Neural cell (in vitro differentiated cells): Measurements from ENCODE around the gene OR2V1. TPM values are rescaled to one million over a fixed set of nuclear protein-coding genes. Genes with fewer than 3 reads are reported as not detected.

Source experiments
- H2AFZ ChIP-seq: fragments of 200-600, 300-800 bp; sonication (generic), shearing (Covaris generic); 2 replicates; pipeline ENCODE4 v1.6.0; 2014; ENCODE audit warnings: low read depth, mild to moderate bottlenecking, antibody characterized with exemption, low read length, moderate library complexity
- H3F3A ChIP-seq: fragments of 200-600 bp; shearing (Covaris generic); 2 replicates; pipeline ENCODE4 v1.6.1; 2016; ENCODE audit warnings: mild to moderate bottlenecking, moderate library complexity, mixed read lengths, antibody characterized with exemption, low read length; ENCODE audit not compliant: insufficient read depth, poor library complexity, severe bottlenecking
- H3K27ac ChIP-seq: fragments of 200-600, 300-800 bp; sonication (generic), shearing (Covaris generic); 2 replicates; pipeline ENCODE4 v1.5.1; 2014; ENCODE audit warnings: mild to moderate bottlenecking, low read length, moderate library complexity
- H3K27me3 ChIP-seq: fragments of 300-800, 200-600 bp; sonication (generic), shearing (Covaris generic); 2 replicates; pipeline ENCODE4 v1.6.0; 2014; ENCODE audit warnings: mild to moderate bottlenecking, low read depth, low read length, moderate library complexity; ENCODE audit not compliant: insufficient read depth
- H3K36me3 ChIP-seq: fragments of 300-800, 200-600 bp; sonication (generic), shearing (Covaris generic); 2 replicates; pipeline ENCODE4 v1.5.1; 2014; ENCODE audit warnings: mild to moderate bottlenecking, antibody characterized with exemption, low read length, moderate library complexity; ENCODE audit not compliant: insufficient read depth
- H3K4me2 ChIP-seq: fragments of 300-800, 200-600 bp; sonication (generic), shearing (Covaris generic); 2 replicates; pipeline ENCODE4 v1.6.0; 2014; ENCODE audit warnings: mild to moderate bottlenecking, low read length
- H3K4me3 ChIP-seq: fragments of 300-800, 200-600 bp; sonication (generic), shearing (Covaris generic); 2 replicates; pipeline ENCODE4 v1.5.1; 2014; ENCODE audit warnings: mild to moderate bottlenecking, low read length, moderate library complexity
- H3K79me2 ChIP-seq: fragments of 200-600 bp; shearing (Covaris generic); replicated peaks from 2 replicates; pipeline ENCODE4 v1.6.0; 2014; ENCODE audit warnings: mild to moderate bottlenecking, low read length, moderate library complexity; ENCODE audit not compliant: insufficient read depth
- H3K9ac ChIP-seq: fragments of 300-800, 200-600 bp; sonication (generic), shearing (Covaris generic); 2 replicates; pipeline ENCODE4 v1.6.1; 2016; ENCODE audit warnings: mild to moderate bottlenecking, low read length, mixed read lengths
- H3K9me2 ChIP-seq: fragments of 200-600 bp; shearing (Covaris generic); 2 replicates; pipeline ENCODE4 v1.6.1; 2016; ENCODE audit warnings: mild to moderate bottlenecking, low read length, mixed read lengths; ENCODE audit not compliant: insufficient read depth
- H3K9me3 ChIP-seq: fragments of 200-600, 300-800 bp; sonication (generic), shearing (Covaris generic); 2 replicates; pipeline ENCODE4 v1.6.1; 2016; ENCODE audit warnings: mild to moderate bottlenecking, mixed run types, low read length, moderate library complexity, mixed read lengths
- H4K20me1 ChIP-seq: fragments of 200-600 bp; shearing (Covaris generic); 2 replicates; pipeline ENCODE4 v1.6.1; 2016; ENCODE audit warnings: mild to moderate bottlenecking, mixed run types; ENCODE audit not compliant: insufficient read depth
- EP300 ChIP-seq: fragments of 450-650 bp; conservative IDR thresholded peaks from 2 replicates; pipeline ENCODE4 v1.6.1; 2014; ENCODE audit warnings: antibody characterized with exemption, mild to moderate bottlenecking, moderate library complexity; ENCODE audit not compliant: poor library complexity, severe bottlenecking
- EZH2 ChIP-seq: fragments of 200-600, 300-800 bp; shearing (Covaris generic), sonication (generic); IDR thresholded peaks from 2 replicates; pipeline ENCODE4 v1.6.1; 2014; ENCODE audit warnings: antibody characterized with exemption, low read length, borderline replicate concordance, mild to moderate bottlenecking; ENCODE audit not compliant: insufficient read depth, poor library complexity, severe bottlenecking
- MXI1 ChIP-seq: fragments of 450-650 bp; conservative IDR thresholded peaks from 2 replicates; pipeline ENCODE4 v1.6.1; 2014; ENCODE audit warnings: antibody characterized with exemption, mild to moderate bottlenecking; ENCODE audit not compliant: poor library complexity, severe bottlenecking
- POLR2AphosphoS5 ChIP-seq: IDR thresholded peaks from 2 replicates; pipeline ENCODE4 v1.6.1; 2012
- RAD21 ChIP-seq: fragments of 450-650 bp; conservative IDR thresholded peaks from 2 replicates; pipeline ENCODE4 v1.6.1; 2014; ENCODE audit warnings: antibody characterized with exemption, mild to moderate bottlenecking, moderate library complexity
- SMC3 ChIP-seq: fragments of 450-650 bp; conservative IDR thresholded peaks from 2 replicates; pipeline ENCODE4 v1.6.1; 2014; ENCODE audit warnings: antibody characterized with exemption, mild to moderate bottlenecking, moderate library complexity; ENCODE audit not compliant: poor library complexity
- TAF1 ChIP-seq: IDR thresholded peaks from 2 replicates; pipeline ENCODE4 v1.6.1; 2012; ENCODE audit warnings: low read depth
- polyA plus RNA-seq: library from polyadenylated mRNA; depleted of rRNA; stranded (reverse); fragments of >200 nt; gene quantifications from 2 replicates; pipeline ENCODE4 v1.2.3, GENCODE V29; 2014
- TF ChIP-seq, protein P1 (sequence below): fragments of 450-650 bp; IDR thresholded peaks from 2 replicates; pipeline ENCODE4 v1.5.1; 2014; ENCODE audit warnings: antibody characterized with exemption, mild to moderate bottlenecking, moderate library complexity; ENCODE audit not compliant: poor library complexity, severe bottlenecking
- TF ChIP-seq, protein P2 (sequence below): IDR thresholded peaks from 2 replicates; pipeline ENCODE4 v1.6.1; 2012; ENCODE audit warnings: borderline replicate concordance

Gene OR2V1
- polyA plus RNA-seq, 1 donor from 2014 or later, result not detected

DNA sequence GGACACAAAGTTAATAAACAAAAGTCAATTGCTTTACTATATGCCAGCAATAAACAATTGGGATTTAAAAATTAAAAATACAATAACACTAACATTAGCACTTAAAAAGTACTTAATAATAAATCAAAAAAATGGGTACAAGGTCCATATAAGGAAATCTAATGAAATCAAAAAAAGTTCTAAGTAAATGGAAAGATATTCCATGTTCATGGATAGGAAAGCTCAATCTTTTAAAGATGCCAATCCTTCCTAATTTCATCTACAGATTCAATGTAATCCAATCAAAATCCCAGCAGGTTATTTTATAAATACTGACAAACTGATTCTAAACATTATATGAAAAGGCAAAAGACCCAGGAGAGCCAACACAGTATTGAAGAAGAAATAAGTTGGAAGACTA is 49.0 kb downstream of the OR2V1 start:
- no peaks in the 10 kb centered on the region for H4K20me1 ChIP-seq
- no peaks in the 10 kb centered on the region for H3K9me3 ChIP-seq
- H3K9ac ChIP-seq, result no peak overlapping the region
- H3K4me3 ChIP-seq, result no peak overlapping the region
- no peaks in the 10 kb centered on the region for H3K27me3 ChIP-seq
- H3K9me2 ChIP-seq, result no peaks in the 10 kb centered on the region
- no peak overlapping the region for H3K4me2 ChIP-seq
- no peak overlapping the region for H3K27ac ChIP-seq
- H3F3A ChIP-seq, result no peaks in the 10 kb centered on the region
- H3K79me2 ChIP-seq, result no peaks in the 10 kb centered on the region
- H2AFZ ChIP-seq, result no peak overlapping the region
- TF ChIP-seq SMC3, result no peak
- H3K36me3 ChIP-seq, result no peaks in the 10 kb centered on the region

DNA sequence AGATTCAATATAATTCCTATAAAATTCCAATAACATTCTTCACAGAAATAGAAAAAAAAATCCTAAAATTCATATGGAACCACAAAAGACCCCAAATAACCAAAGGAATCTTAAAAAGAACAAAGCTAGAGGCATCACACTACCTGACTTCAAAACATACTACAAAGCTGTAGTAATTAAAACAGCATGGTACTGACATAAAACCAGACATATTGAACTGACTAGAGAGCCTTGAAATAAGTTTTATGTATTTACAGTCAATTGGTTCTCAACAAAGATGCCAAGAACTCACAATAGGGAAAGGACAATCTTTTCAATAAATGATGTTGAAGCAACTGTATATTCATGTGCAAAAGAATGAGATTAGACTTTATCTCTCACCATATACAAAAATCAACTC is 54.0 kb downstream of the OR2V1 start:
- Histone ChIP-seq H3K4me2 (no peak overlapping the region), H3K4me3 (no peak overlapping the region), H4K20me1 (no peaks in the 10 kb centered on the region), H3K9ac (no peak overlapping the region), H3K9me3 (no peaks in the 10 kb centered on the region), H3K9me2 (no peaks in the 10 kb centered on the region), H2AFZ (no peak overlapping the region), H3K36me3 (no peaks in the 10 kb centered on the region), H3K79me2 (no peaks in the 10 kb centered on the region), H3F3A (no peaks in the 10 kb centered on the region), H3K27me3 (peaks cover 5% of the 10 kb centered on the region), H3K27ac (no peak overlapping the region)
- TF ChIP-seq TAF1, result no peak
- TF ChIP-seq, protein P1, sequence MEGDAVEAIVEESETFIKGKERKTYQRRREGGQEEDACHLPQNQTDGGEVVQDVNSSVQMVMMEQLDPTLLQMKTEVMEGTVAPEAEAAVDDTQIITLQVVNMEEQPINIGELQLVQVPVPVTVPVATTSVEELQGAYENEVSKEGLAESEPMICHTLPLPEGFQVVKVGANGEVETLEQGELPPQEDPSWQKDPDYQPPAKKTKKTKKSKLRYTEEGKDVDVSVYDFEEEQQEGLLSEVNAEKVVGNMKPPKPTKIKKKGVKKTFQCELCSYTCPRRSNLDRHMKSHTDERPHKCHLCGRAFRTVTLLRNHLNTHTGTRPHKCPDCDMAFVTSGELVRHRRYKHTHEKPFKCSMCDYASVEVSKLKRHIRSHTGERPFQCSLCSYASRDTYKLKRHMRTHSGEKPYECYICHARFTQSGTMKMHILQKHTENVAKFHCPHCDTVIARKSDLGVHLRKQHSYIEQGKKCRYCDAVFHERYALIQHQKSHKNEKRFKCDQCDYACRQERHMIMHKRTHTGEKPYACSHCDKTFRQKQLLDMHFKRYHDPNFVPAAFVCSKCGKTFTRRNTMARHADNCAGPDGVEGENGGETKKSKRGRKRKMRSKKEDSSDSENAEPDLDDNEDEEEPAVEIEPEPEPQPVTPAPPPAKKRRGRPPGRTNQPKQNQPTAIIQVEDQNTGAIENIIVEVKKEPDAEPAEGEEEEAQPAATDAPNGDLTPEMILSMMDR, result no peak
- TF ChIP-seq EZH2, result no peak
- no peak for TF ChIP-seq RAD21
- no peak for TF ChIP-seq POLR2AphosphoS5
- TF ChIP-seq MXI1, result no peak
- TF ChIP-seq, protein P2, sequence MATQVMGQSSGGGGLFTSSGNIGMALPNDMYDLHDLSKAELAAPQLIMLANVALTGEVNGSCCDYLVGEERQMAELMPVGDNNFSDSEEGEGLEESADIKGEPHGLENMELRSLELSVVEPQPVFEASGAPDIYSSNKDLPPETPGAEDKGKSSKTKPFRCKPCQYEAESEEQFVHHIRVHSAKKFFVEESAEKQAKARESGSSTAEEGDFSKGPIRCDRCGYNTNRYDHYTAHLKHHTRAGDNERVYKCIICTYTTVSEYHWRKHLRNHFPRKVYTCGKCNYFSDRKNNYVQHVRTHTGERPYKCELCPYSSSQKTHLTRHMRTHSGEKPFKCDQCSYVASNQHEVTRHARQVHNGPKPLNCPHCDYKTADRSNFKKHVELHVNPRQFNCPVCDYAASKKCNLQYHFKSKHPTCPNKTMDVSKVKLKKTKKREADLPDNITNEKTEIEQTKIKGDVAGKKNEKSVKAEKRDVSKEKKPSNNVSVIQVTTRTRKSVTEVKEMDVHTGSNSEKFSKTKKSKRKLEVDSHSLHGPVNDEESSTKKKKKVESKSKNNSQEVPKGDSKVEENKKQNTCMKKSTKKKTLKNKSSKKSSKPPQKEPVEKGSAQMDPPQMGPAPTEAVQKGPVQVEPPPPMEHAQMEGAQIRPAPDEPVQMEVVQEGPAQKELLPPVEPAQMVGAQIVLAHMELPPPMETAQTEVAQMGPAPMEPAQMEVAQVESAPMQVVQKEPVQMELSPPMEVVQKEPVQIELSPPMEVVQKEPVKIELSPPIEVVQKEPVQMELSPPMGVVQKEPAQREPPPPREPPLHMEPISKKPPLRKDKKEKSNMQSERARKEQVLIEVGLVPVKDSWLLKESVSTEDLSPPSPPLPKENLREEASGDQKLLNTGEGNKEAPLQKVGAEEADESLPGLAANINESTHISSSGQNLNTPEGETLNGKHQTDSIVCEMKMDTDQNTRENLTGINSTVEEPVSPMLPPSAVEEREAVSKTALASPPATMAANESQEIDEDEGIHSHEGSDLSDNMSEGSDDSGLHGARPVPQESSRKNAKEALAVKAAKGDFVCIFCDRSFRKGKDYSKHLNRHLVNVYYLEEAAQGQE, result no peak
- no peak for TF ChIP-seq EP300
- TF ChIP-seq SMC3, result no peak

Other genes starting within 250 kb of the OR2V1 start
- gene BTNL8, start 232.0 kb downstream of the OR2V1 start, polyA plus RNA-seq, result not detected in 2 replicates
- not detected in 2 replicates for gene BTNL3, start 142.3 kb downstream of the OR2V1 start, polyA plus RNA-seq
- 13.9 and 18.7 TPM in 2 replicates for gene BTNL9, start 90.9 kb downstream of the OR2V1 start, polyA plus RNA-seq
- gene OR2V2, start 16.4 kb upstream of the OR2V1 start, polyA plus RNA-seq, result not detected in 2 replicates
- 1.4 and 2.1 TPM in 2 replicates for gene TRIM7, start 74.0 kb upstream of the OR2V1 start, polyA plus RNA-seq
- gene TRIM41, start 92.1 kb upstream of the OR2V1 start, polyA plus RNA-seq, result 32.1 and 37.7 TPM in 2 replicates
- 2,178 and 2,281 TPM in 2 replicates for gene RACK1, start 112.7 kb upstream of the OR2V1 start, polyA plus RNA-seq
- gene TRIM52, start 130.0 kb upstream of the OR2V1 start, polyA plus RNA-seq, result 42.0 and 47.7 TPM in 2 replicates
- not detected in 2 replicates for gene OR4F3, start 236.1 kb upstream of the OR2V1 start, polyA plus RNA-seq